Memory B cell (primary cell): ENCODE data around the gene ANKH.

Experiments used
- ATAC-seq: fragments of 150-1000 bp; cut with Tn5 transposase; 2 replicates; pipeline ENCODE4 v1.10.0; 2021; ENCODE audit warnings: low read depth, mild to moderate bottlenecking, moderate library complexity
- DNase-seq, 2 donors: peaks; one replicate each; pipeline ENCODE4 v3.0.0; 2022; ENCODE audit warnings: low spot score in 2 of 2
- H3K27ac Mint-ChIP-seq: one replicate; pipeline ENCODE4 v1.8.0; 2022; ENCODE audit warnings: mild to moderate bottlenecking, moderate library complexity, mixed read lengths
- H3K27me3 Mint-ChIP-seq: one replicate; pipeline ENCODE4 v1.8.0; 2022; ENCODE audit warnings: mixed read lengths
- H3K36me3 Mint-ChIP-seq: one replicate; pipeline ENCODE4 v1.8.0; 2022; ENCODE audit warnings: mild to moderate bottlenecking, mixed read lengths
- H3K4me1 Mint-ChIP-seq: one replicate; pipeline ENCODE4 v1.8.0; 2022; ENCODE audit warnings: mixed read lengths
- H3K4me3 Mint-ChIP-seq: one replicate; pipeline ENCODE4 v1.8.0; 2022; ENCODE audit warnings: mild to moderate bottlenecking, moderate library complexity, mixed read lengths
- H3K9me3 Mint-ChIP-seq: one replicate; pipeline ENCODE4 v1.8.0; 2022; ENCODE audit warnings: mixed read lengths

The ANKH gene

GRCh38 chr5:14726066-14726838 lies 145.3 kb downstream of the ANKH start:
- no peak for ATAC-seq
- H3K4me3 Mint-ChIP-seq, result no peak overlapping the region
- H3K36me3 Mint-ChIP-seq, result peaks cover 4% of the 10 kb centered on the region
- DNase-seq, result no peak
- H3K9me3 Mint-ChIP-seq, result no peaks in the 10 kb centered on the region
- H3K27me3 Mint-ChIP-seq, result no peaks in the 10 kb centered on the region
- H3K27ac Mint-ChIP-seq, result no peak overlapping the region
- peaks cover 2% of the 10 kb centered on the region for H3K4me1 Mint-ChIP-seq

- Mint-ChIP-seq H3K4me1 (peaks cover 2% of the 10 kb centered on the region), H3K36me3 (peaks cover 3% of the 10 kb centered on the region), H3K27ac (no peak overlapping the region), H3K4me3 (no peak overlapping the region), H3K9me3 (no peaks in the 10 kb centered on the region), H3K27me3 (no peaks in the 10 kb centered on the region)
- no peak for DNase-seq
- ATAC-seq, result peak; percentile 51
These were observed 146.9 kb downstream of the ANKH start for GRCh38 chr5:14724633-14725032.

- DNase-seq (no peak), ATAC-seq (peak; percentile 44)
- no peaks in the 10 kb centered on the region for H3K9me3 Mint-ChIP-seq
- no peak overlapping the region for H3K4me3 Mint-ChIP-seq
- no peaks in the 10 kb centered on the region for H3K27me3 Mint-ChIP-seq
- peaks cover 2% of the 10 kb centered on the region for H3K4me1 Mint-ChIP-seq
- peaks cover 3% of the 10 kb centered on the region for H3K36me3 Mint-ChIP-seq
- no peak overlapping the region for H3K27ac Mint-ChIP-seq
These were observed 147.9 kb downstream of the ANKH start for GRCh38 chr5:14723701-14724132.

- Mint-ChIP-seq H3K27me3 (no peaks in the 10 kb centered on the region), H3K9me3 (no peaks in the 10 kb centered on the region), H3K36me3 (peaks cover 3% of the 10 kb centered on the region), H3K4me3 (no peak overlapping the region), H3K4me1 (peaks cover 2% of the 10 kb centered on the region), H3K27ac (no peak overlapping the region)
- ATAC-seq (no peak), DNase-seq (no peak)
These were observed 148.7 kb downstream of the ANKH start for GRCh38 chr5:14722923-14723322.

GRCh38 chr5:14721990-14722656 lies 149.5 kb downstream of the ANKH start:
- no peak overlapping the region for H3K27ac Mint-ChIP-seq
- H3K27me3 Mint-ChIP-seq, result no peaks in the 10 kb centered on the region
- H3K9me3 Mint-ChIP-seq, result no peaks in the 10 kb centered on the region
- DNase-seq (no peak), ATAC-seq (no peak)
- peaks cover 2% of the 10 kb centered on the region for H3K4me1 Mint-ChIP-seq
- H3K4me3 Mint-ChIP-seq, result no peak overlapping the region
- H3K36me3 Mint-ChIP-seq, result peaks cover 5% of the 10 kb centered on the region

GRCh38 chr5:14720236-14720923 lies 151.2 kb downstream of the ANKH start:
- Mint-ChIP-seq H3K9me3 (no peaks in the 10 kb centered on the region), H3K36me3 (peaks cover 11% of the 10 kb centered on the region), H3K4me3 (no peak overlapping the region), H3K4me1 (peaks cover 2% of the 10 kb centered on the region), H3K27me3 (no peaks in the 10 kb centered on the region), H3K27ac (no peak overlapping the region)
- DNase-seq (no peak), ATAC-seq (no peak)

GRCh38 chr5:14718778-14719177 lies 152.8 kb downstream of the ANKH start:
- no peak for DNase-seq
- Mint-ChIP-seq H3K4me1 (peaks cover 2% of the 10 kb centered on the region), H3K27me3 (no peaks in the 10 kb centered on the region), H3K9me3 (no peaks in the 10 kb centered on the region), H3K36me3 (peaks cover 18% of the 10 kb centered on the region), H3K27ac (no peak overlapping the region), H3K4me3 (no peak overlapping the region)
- ATAC-seq, result no peak

- Mint-ChIP-seq H3K4me3 (no peak overlapping the region), H3K27me3 (no peaks in the 10 kb centered on the region), H3K4me1 (no peaks in the 10 kb centered on the region), H3K36me3 (peaks cover 27% of the 10 kb centered on the region), H3K9me3 (no peaks in the 10 kb centered on the region), H3K27ac (peak overlapping the region; percentile 26)
- ATAC-seq (no peak), DNase-seq (no peak)
These were observed 154.5 kb downstream of the ANKH start for GRCh38 chr5:14716755-14717752.

GRCh38 chr5:14715481-14715880 lies 156.1 kb downstream of the ANKH start:
- no peak for ATAC-seq
- peaks cover 34% of the 10 kb centered on the region for H3K36me3 Mint-ChIP-seq

GRCh38 chr5:14714706-14715105 lies 156.9 kb downstream of the ANKH start:
- DNase-seq, result no peak
- Mint-ChIP-seq H3K27ac (no peak overlapping the region), H3K36me3 (peaks cover 36% of the 10 kb centered on the region), H3K27me3 (no peaks in the 10 kb centered on the region), H3K9me3 (no peaks in the 10 kb centered on the region), H3K4me1 (peaks cover 3% of the 10 kb centered on the region), H3K4me3 (no peak overlapping the region)
- no peak for ATAC-seq

More at GRCh38 chr5:14715481-14715880, 156.1 kb downstream of the ANKH start:
- H3K27me3 Mint-ChIP-seq, result no peaks in the 10 kb centered on the region
- DNase-seq, result no peak
- no peaks in the 10 kb centered on the region for H3K9me3 Mint-ChIP-seq
- no peak overlapping the region for H3K27ac Mint-ChIP-seq
- H3K4me3 Mint-ChIP-seq, result no peak overlapping the region
- H3K4me1 Mint-ChIP-seq, result peaks cover 3% of the 10 kb centered on the region

- no peak for ATAC-seq
- no peak for DNase-seq
- H3K27ac Mint-ChIP-seq, result peak overlapping the region; percentile 48
- no peaks in the 10 kb centered on the region for H3K9me3 Mint-ChIP-seq
- no peak overlapping the region for H3K4me3 Mint-ChIP-seq
- H3K27me3 Mint-ChIP-seq, result no peaks in the 10 kb centered on the region
- peaks cover 3% of the 10 kb centered on the region for H3K4me1 Mint-ChIP-seq
- H3K36me3 Mint-ChIP-seq, result peaks cover 39% of the 10 kb centered on the region
These were observed 157.8 kb downstream of the ANKH start for GRCh38 chr5:14713476-14714390.

- H3K36me3 Mint-ChIP-seq, result peaks cover 39% of the 10 kb centered on the region
- no peaks in the 10 kb centered on the region for H3K27me3 Mint-ChIP-seq
- H3K4me3 Mint-ChIP-seq, result no peak overlapping the region
- H3K9me3 Mint-ChIP-seq, result no peaks in the 10 kb centered on the region
- DNase-seq, result no peak
- peaks cover 3% of the 10 kb centered on the region for H3K4me1 Mint-ChIP-seq
- ATAC-seq, result no peak
- H3K27ac Mint-ChIP-seq, result no peak overlapping the region
These were observed 158.9 kb downstream of the ANKH start for GRCh38 chr5:14712666-14713065.

- no peaks in the 10 kb centered on the region for H3K27me3 Mint-ChIP-seq
- H3K36me3 Mint-ChIP-seq, result peaks cover 37% of the 10 kb centered on the region
- peaks cover 3% of the 10 kb centered on the region for H3K4me1 Mint-ChIP-seq
- H3K9me3 Mint-ChIP-seq, result no peaks in the 10 kb centered on the region
- ATAC-seq (no peak), DNase-seq (no peak)
- no peak overlapping the region for H3K4me3 Mint-ChIP-seq
- peak overlapping the region; percentile 26 for H3K27ac Mint-ChIP-seq
These were observed 159.4 kb downstream of the ANKH start for GRCh38 chr5:14712131-14712530.
